Measurements from ENCODE around the gene B3GALNT1.
A peak's percentile ranks its signal among the peaks of the same experiment; 100 is the strongest.

B3GALNT1 gene

GRCh38 chr3:161126495-161126894 lies 21.3 kb upstream of the B3GALNT1 start:
- no peak for FAIRE-seq

GRCh38 chr3:161117646-161118045 lies 12.5 kb upstream of the B3GALNT1 start:
- DNase-seq (ENCODE audit: insufficient read length, low spot score) (no peak), FAIRE-seq (no peak)
- TF ChIP-seq POLR2A (IDR thresholded peaks at IDR 0.05; ENCODE audit: low read depth, low read length) (no peak), POU2F2 (IDR thresholded peaks at IDR 0.05; ENCODE audit: low read depth, low read length) (no peak), SPI1 (IDR thresholded peaks at IDR 0.05; ENCODE audit: low read depth, low read length) (no peak), TAF1 (IDR thresholded peaks at IDR 0.05; ENCODE audit: low read depth, low read length) (no peak), PAX5 (IDR thresholded peaks at IDR 0.05; ENCODE audit: insufficient read depth, low read length, severe bottlenecking) (no peak), POLR2AphosphoS5 (IDR thresholded peaks at IDR 0.05; ENCODE audit: low read depth, low read length) (no peak)

More at GRCh38 chr3:161126495-161126894, 21.3 kb upstream of the B3GALNT1 start:
- TF ChIP-seq SPI1 (IDR thresholded peaks at IDR 0.05; ENCODE audit: low read depth, low read length) (no peak), PAX5 (IDR thresholded peaks at IDR 0.05; ENCODE audit: insufficient read depth, low read length, severe bottlenecking) (no peak), POLR2A (IDR thresholded peaks at IDR 0.05; ENCODE audit: low read depth, low read length) (no peak), POU2F2 (IDR thresholded peaks at IDR 0.05; ENCODE audit: low read depth, low read length) (no peak), POLR2AphosphoS5 (IDR thresholded peaks at IDR 0.05; ENCODE audit: low read depth, low read length) (no peak), TAF1 (IDR thresholded peaks at IDR 0.05; ENCODE audit: low read depth, low read length) (no peak)
- DNase-seq (ENCODE audit: insufficient read length, low spot score), result no peak

GRCh38 chr3:161108840-161109239 lies 3.7 kb upstream of the B3GALNT1 start:
- FAIRE-seq (no peak), DNase-seq (ENCODE audit: insufficient read length, low spot score) (no peak)
- TF ChIP-seq POLR2A (IDR thresholded peaks at IDR 0.05; ENCODE audit: low read depth, low read length), result no peak
- no peak for TF ChIP-seq PAX5 (IDR thresholded peaks at IDR 0.05; ENCODE audit: insufficient read depth, low read length, severe bottlenecking)
- TF ChIP-seq TAF1 (IDR thresholded peaks at IDR 0.05; ENCODE audit: low read depth, low read length), result no peak
- TF ChIP-seq POLR2AphosphoS5 (IDR thresholded peaks at IDR 0.05; ENCODE audit: low read depth, low read length), result no peak
- TF ChIP-seq SPI1 (IDR thresholded peaks at IDR 0.05; ENCODE audit: low read depth, low read length), result no peak
- TF ChIP-seq POU2F2 (IDR thresholded peaks at IDR 0.05; ENCODE audit: low read depth, low read length), result no peak

GRCh38 chr3:161107311-161107710 lies 2.2 kb upstream of the B3GALNT1 start:
- TF ChIP-seq POU2F2 (IDR thresholded peaks at IDR 0.05; ENCODE audit: low read depth, low read length), result no peak
- no peak for TF ChIP-seq POLR2A (IDR thresholded peaks at IDR 0.05; ENCODE audit: low read depth, low read length)
- no peak for TF ChIP-seq POLR2AphosphoS5 (IDR thresholded peaks at IDR 0.05; ENCODE audit: low read depth, low read length)
- no peak for TF ChIP-seq TAF1 (IDR thresholded peaks at IDR 0.05; ENCODE audit: low read depth, low read length)
- TF ChIP-seq PAX5 (IDR thresholded peaks at IDR 0.05; ENCODE audit: insufficient read depth, low read length, severe bottlenecking), result no peak
- no peak for TF ChIP-seq SPI1 (IDR thresholded peaks at IDR 0.05; ENCODE audit: low read depth, low read length)
- DNase-seq (ENCODE audit: insufficient read length, low spot score) (no peak), FAIRE-seq (no peak)

DNA sequence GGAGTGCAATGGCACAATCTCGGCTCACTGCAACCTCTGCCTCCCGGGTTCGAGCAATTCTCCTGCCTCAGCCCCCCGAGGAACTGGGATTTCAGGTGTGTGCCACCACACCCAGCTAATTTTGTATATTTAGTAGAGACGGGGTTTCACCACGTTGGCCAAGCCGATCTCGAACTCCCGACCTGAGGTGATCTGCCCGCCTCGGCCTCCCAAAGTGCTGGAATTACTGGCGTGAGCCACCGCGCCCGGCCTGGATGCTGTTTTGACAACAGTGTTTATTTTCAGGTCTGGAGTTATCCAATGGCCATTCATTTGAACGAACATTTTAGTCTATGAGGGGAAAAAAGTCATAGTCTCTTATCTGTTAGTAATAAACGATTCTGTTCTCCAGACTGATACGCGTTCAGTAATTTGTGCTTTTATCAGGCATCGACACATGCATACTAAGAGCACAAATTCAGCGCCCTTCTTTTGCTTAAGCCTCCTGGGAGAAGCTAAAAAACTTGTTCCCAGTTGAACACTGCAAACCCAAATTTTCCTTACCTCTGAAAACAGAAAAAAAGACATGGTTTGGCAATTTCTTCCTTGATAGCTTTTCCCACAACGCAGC lies 1.3 kb downstream of the B3GALNT1 start:
- TF ChIP-seq TAF1 (IDR thresholded peaks at IDR 0.05; ENCODE audit: low read depth, low read length) (no peak), PAX5 (IDR thresholded peaks at IDR 0.05; ENCODE audit: insufficient read depth, low read length, severe bottlenecking) (no peak), POU2F2 (IDR thresholded peaks at IDR 0.05; ENCODE audit: low read depth, low read length) (no peak), POLR2AphosphoS5 (IDR thresholded peaks at IDR 0.05; ENCODE audit: low read depth, low read length) (no peak), SPI1 (IDR thresholded peaks at IDR 0.05; ENCODE audit: low read depth, low read length) (no peak), POLR2A (IDR thresholded peaks at IDR 0.05; ENCODE audit: low read depth, low read length) (no peak)
- DNase-seq (ENCODE audit: insufficient read length, low spot score) (no peak), FAIRE-seq (peak; percentile 71)

DNA sequence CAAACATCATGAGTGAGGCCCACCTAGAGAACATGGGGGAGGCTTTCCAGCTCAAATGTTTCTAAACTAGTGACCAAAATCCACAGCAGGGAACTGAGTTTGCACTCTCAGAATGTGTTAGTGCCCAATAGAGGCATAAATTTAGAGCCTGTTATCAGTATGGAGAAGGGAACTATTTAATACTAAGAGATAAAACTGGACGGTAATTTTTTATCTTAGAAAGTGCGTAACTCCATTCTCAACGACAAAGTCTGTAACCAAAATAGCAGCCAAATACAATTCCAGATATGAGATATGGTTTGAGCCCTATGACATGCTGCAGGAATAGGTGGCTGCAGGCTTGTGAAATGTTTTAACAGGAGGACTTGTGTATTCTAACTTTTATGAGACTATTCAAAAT lies 3.5 kb downstream of the B3GALNT1 start:
- DNase-seq (ENCODE audit: insufficient read length, low spot score), result no peak
- FAIRE-seq, result no peak
- TF ChIP-seq TAF1 (IDR thresholded peaks at IDR 0.05; ENCODE audit: low read depth, low read length), result no peak
- no peak for TF ChIP-seq POU2F2 (IDR thresholded peaks at IDR 0.05; ENCODE audit: low read depth, low read length)
- TF ChIP-seq SPI1 (IDR thresholded peaks at IDR 0.05; ENCODE audit: low read depth, low read length), result no peak
- no peak for TF ChIP-seq PAX5 (IDR thresholded peaks at IDR 0.05; ENCODE audit: insufficient read depth, low read length, severe bottlenecking)
- no peak for TF ChIP-seq POLR2A (IDR thresholded peaks at IDR 0.05; ENCODE audit: low read depth, low read length)
- TF ChIP-seq POLR2AphosphoS5 (IDR thresholded peaks at IDR 0.05; ENCODE audit: low read depth, low read length), result no peak

DNA sequence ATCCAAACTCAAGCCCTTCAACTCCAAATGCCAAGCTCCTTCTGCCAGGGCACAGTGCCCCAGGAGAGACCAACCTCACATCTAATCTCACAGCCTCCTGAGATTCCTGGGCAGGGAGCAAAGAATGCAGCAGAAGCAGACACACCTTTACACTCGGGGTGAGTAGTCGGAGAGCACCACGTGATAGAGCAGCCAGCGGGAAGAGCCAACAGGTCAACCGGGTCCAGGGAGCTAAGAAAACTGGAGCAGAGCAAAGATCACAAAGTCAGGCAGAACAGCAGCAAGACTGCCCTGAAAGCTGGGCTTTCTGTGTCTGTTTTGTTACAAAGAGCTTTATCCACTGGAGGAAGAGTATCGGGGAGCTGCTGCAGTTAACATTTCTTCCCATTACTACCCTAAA lies 4.2 kb downstream of the B3GALNT1 start:
- TF ChIP-seq PAX5 (IDR thresholded peaks at IDR 0.05; ENCODE audit: insufficient read depth, low read length, severe bottlenecking) (no peak), TAF1 (IDR thresholded peaks at IDR 0.05; ENCODE audit: low read depth, low read length) (no peak), POU2F2 (IDR thresholded peaks at IDR 0.05; ENCODE audit: low read depth, low read length) (no peak), POLR2AphosphoS5 (IDR thresholded peaks at IDR 0.05; ENCODE audit: low read depth, low read length) (no peak), POLR2A (IDR thresholded peaks at IDR 0.05; ENCODE audit: low read depth, low read length) (no peak), SPI1 (IDR thresholded peaks at IDR 0.05; ENCODE audit: low read depth, low read length) (no peak)
- DNase-seq (ENCODE audit: insufficient read length, low spot score) (no peak), FAIRE-seq (no peak)

- no peak for DNase-seq (ENCODE audit: insufficient read length, low spot score)
- FAIRE-seq, result no peak
- TF ChIP-seq SPI1 (IDR thresholded peaks at IDR 0.05; ENCODE audit: low read depth, low read length) (no peak), TAF1 (IDR thresholded peaks at IDR 0.05; ENCODE audit: low read depth, low read length) (no peak), POU2F2 (IDR thresholded peaks at IDR 0.05; ENCODE audit: low read depth, low read length) (no peak), PAX5 (IDR thresholded peaks at IDR 0.05; ENCODE audit: insufficient read depth, low read length, severe bottlenecking) (no peak)
Measured at GRCh38 chr3:161096771-161097367, 8.3 kb downstream of the B3GALNT1 start.

- no peak for FAIRE-seq
- no peak for DNase-seq (ENCODE audit: insufficient read length, low spot score)
- TF ChIP-seq POU2F2 (IDR thresholded peaks at IDR 0.05; ENCODE audit: low read depth, low read length) (no peak), TAF1 (IDR thresholded peaks at IDR 0.05; ENCODE audit: low read depth, low read length) (no peak), POLR2A (IDR thresholded peaks at IDR 0.05; ENCODE audit: low read depth, low read length) (no peak), SPI1 (IDR thresholded peaks at IDR 0.05; ENCODE audit: low read depth, low read length) (no peak), POLR2AphosphoS5 (IDR thresholded peaks at IDR 0.05; ENCODE audit: low read depth, low read length) (no peak), PAX5 (IDR thresholded peaks at IDR 0.05; ENCODE audit: insufficient read depth, low read length, severe bottlenecking) (no peak)
Measured at GRCh38 chr3:161093895-161094294, 11.3 kb downstream of the B3GALNT1 start.

Measured in GM12891 (cell line).